T-helper 22 cell (primary cell): ENCODE results near the gene BLMH.

Experiments used
- DNase-seq: peaks from one replicate; pipeline ENCODE4 v3.0.0-alpha.2; 2020; ENCODE audit warnings: low read depth

Gene BLMH

DNA sequence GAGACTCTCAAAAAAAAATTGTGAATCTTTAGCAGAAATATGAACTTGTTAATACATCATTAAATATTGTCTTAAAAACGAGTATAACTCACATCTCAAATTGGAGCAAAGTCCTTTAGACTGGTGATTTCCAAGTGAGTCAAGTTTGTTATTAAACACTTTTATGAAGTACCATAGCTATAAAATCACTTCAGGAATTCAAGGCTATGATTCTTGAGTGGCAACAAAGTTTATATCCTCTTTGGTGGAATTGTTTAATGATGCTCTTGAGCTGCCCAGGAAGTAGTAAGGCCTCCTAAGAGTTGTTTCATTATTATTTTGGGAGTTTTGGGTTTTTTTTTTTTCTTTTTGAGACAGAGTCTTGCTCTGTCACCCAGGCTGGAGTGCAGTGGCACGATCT lies 16.7 kb upstream of the BLMH start:
- no peak for DNase-seq

- no peak for DNase-seq
These were observed 13.0 kb upstream of the BLMH start for GRCh38 chr17:30304778-30305177.

DNA sequence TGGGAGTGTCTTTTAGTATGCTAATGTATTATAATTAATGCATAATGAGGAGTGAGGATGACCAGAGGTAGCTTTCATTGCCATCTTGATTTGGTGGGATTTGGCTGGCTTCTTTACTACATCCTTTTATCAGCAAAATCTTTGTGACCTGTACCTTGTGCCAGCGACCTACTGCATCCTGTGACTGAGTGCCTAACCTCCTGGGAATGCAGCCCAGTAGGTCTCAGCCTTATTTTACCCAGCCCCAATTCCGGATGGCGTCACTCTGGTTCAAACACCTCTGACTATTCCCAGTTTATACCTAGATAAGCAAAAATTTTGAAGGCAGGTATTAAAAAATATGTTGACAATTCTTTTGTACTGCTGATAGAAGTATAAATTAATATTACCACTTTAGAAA lies 10.5 kb upstream of the BLMH start:
- DNase-seq, result no peak

DNA sequence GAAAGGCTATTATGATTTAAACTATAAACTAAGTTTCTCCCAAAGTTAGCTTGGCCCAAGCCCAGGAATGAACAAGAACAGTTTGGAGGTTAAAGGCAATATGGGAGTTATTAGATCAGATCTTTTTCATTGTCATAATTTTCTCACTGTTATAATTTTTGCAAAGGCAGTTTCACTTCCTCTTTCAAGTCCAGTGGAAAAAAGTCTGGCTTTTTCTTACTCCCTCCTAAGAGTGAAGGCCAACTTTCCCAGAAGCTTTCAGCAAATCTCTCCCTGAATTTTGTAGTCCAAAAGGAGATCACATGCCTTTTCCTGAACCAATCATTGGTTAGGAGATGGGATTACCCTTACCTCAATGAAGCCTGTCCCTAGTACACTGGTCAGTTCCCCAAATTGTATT lies 9.1 kb upstream of the BLMH start:
- no peak for DNase-seq

DNA sequence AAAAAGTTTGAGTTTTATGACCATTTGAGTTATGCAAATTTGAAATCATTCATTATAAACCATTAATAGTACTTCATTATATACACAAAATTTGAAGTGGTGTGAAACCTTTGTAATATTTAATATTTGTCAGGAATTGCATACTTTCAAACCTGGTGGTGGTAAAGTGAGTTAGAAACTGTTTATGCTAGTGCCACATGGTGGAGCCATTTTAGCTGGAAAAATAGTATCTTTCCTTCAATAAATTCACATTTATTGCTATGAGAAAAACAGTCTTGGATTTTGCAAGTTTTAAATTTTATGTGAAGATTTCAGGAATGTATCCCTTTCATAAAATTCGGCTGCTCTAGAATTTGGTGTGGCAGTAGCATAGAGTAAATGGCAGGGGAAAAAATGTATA lies 7.3 kb upstream of the BLMH start:
- DNase-seq, result no peak

DNA sequence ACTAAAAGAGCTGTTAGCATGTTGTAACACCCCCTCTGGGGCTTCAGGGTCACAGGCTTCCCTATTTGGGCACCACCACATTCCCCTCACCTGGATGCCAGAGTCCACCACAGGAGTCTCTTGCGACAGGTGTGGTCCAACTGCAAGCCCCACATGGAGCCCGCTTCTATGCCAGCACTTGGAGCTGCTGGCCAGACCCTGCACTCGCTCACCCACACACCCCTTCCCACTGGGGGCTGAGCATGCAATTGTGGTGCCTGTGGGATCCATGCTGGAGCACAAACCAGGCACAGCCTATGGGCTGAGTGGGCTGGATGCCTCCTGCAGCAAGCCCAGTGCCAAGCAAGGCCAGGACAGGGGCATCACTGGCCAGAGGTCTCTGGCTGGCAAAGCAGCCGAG lies 6.0 kb upstream of the BLMH start:
- no peak for DNase-seq

DNA sequence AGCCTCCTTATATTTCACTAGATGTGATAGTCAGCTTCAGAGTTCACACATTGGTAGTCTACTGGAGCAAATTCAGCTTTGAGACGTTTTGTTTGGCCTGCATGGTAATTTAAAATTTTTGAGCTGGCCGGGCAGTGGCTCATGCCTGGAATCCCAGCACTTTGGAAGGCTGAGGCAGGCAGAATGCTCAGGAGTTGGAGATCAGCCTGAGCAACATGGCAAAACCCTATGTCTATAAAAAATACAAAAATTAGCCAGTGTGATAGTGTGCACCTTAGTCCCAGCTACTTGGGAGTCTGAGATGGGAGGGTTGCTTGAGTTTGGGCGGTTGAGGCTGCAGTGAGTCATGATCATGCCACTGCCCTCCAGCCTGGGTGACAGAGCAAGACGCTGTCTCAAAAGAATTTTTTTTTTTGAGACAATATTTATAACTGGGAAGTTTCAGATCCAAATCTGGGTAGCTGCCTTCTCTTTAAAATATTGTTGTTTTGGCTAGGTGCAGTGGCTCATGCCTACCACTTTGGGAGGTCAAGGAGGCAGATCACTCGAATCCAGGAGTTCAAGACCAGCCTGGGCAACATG lies 4.8 kb upstream of the BLMH start:
- no peak for DNase-seq

- no peak for DNase-seq
These were observed 628 bp upstream of the BLMH start for GRCh38 chr17:30292286-30292858.

DNA sequence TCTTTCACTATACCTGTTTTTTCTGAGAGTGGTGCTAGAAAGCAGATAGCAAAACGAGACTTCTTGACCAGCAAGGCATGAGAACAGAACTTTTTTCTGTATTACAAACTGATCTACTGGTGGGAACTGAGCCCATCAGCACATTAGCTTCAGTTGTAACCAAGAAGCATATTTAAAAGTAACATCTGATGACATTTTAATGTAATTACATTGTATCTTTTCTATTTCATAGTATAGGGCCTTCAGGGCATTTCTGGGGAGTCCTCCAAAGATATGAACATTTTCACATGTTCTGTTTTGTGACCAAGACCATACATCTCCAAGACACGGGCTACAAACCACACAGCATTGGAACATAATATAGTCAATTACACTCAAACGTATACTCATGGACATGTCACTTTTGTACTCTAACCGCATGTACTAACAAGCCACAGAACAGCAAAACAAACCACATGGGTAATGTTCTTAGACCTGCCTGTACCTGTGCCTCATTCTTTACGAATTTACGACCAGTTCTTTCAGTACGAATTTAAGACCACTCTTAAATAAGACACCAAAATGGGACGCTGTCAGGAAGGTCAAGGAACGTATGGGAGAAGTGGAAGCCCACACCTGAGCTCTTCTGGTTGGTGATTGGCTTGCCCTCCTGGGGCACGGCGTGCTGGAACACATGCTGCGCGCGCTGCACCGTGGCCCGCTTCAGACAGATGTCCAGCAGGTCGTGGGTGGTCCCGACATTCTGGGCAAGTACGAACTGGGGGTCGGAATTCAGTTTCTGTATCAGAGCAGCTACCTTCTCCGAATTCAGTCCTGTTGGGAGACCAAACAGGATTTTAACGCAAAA lies 825 bp downstream of the BLMH start:
- DNase-seq, result no peak

- DNase-seq, result no peak
These were observed 1.7 kb downstream of the BLMH start for GRCh38 chr17:30290077-30290476.

DNA sequence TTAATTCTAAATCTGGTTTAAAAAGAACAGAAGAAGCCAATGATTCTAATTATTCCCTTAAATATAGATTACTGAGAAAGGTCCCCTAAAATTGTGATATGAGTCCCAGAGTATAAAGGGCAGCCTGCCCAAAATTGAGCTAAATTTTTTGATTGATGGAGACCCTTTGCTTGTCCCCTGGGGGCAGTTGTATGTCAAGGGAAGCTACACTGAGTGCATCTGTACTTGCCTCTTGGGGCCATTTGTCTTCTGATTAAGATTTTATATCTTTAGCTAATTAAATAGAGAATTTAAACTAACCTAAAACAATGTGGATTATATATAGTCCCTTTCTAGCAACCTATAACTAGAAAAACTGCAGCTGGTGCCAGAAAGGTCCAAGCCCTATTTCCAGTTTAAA lies 12.6 kb downstream of the BLMH start:
- no peak for DNase-seq

DNA sequence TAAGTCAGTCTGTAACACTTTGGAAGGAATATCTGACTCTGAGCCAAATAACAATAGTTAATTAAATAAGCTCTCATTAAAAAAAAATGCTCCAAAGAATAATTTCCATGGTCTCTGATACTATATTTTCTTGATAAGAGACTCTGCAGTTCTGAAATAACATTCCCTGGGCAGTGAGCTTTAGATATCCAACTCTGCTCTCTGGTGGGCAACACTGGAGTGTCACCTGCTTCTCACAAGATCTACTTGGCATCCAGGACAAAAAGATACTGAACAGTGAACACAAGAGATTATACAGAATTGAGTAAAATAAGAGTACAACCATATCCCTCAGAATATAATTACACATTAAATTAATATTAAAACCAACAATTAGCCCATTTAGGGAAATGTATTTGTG lies 13.7 kb downstream of the BLMH start:
- no peak for DNase-seq

- no peak for DNase-seq
These were observed 15.8 kb downstream of the BLMH start for GRCh38 chr17:30275911-30276310.

GRCh38 chr17:30274887-30275286 lies 16.9 kb downstream of the BLMH start:
- DNase-seq, result no peak

DNA sequence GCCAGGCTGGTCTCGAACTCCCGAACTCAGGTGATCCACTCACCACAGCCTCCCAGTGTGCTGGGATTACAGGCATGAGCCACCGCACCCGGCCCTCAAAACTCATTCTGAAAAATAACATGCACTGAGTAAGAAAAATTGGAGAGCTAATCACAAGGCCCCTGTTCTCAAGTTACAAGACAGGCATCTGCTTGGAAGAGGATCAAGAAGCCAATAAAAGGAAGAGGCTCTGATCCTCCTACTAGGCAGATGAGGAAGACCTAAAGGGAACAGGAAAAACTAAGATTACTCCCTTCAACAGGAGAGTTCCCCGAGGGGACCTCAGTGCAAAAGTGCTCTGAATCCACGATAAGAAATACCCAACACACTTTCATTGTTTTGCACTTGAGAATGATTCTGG lies 18.4 kb downstream of the BLMH start:
- DNase-seq, result no peak

GRCh38 chr17:30271102-30271501 lies 20.6 kb downstream of the BLMH start:
- no peak for DNase-seq

- no peak for DNase-seq
These were observed 24.1 kb downstream of the BLMH start for GRCh38 chr17:30267625-30268024.

- DNase-seq, result no peak
These were observed 28.0 kb downstream of the BLMH start for GRCh38 chr17:30263552-30264333.

GRCh38 chr17:30256756-30257506 lies 34.8 kb downstream of the BLMH start:
- no peak for DNase-seq

DNA sequence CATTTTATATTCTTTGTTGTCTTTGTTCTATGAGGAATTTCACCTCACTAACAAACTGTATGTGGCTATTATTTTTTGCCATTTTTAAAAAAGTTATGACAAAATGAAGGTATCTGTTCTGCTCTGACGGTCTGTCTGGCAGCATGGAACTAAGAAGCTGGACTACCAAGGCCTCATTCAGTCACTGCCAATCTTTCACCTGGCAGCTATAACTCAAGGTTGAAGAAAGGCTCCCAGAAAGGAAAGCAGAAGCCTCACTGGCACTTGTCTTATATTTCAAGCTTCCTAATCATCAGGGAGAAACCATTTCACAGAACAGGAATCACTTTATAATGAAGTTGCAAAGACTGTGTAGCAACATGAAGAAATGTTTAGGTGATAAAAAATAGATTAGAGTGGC lies 37.6 kb downstream of the BLMH start:
- DNase-seq, result no peak

DNA sequence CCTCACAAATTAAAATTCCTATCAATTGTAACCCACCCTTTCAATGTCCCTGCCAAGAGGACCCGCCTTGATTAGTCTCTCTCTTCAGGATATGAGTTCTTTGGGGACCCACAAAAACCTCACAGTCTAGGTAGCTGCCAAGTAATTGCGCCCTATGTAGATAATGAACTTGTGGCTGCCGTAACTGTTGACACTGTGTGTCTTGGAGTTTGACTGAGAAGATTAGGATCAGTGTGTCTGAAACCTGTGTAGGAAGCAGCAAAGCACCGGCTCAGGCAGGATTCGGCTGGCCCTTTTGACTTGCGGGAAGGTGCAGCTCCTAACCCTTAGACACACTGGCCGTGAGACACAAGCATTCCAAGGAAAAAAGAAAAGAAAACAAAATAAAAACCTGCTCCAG lies 38.4 kb downstream of the BLMH start:
- no peak for DNase-seq

DNA sequence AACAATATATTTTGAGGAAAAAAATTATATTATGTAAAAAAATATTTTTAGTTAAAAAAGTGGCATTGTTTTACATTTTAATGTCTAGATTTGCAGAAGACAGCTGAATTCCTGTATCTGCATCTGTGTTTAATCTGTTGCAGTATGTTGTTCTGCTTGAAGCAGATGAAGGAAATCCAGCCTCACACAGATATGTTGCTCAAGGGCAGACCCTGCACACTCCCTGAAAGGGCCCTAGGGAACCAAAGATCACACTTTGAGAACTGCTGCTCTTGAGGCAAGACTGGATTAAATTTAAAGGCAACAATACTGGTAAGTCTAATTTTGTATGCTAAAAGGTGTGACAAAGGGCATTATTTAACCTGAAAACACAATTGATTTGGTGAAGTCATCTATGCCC lies 39.8 kb downstream of the BLMH start:
- no peak for DNase-seq
